Activated naive CD8-positive, alpha-beta T cell treated with anti-CD3 and anti-CD28 coated beads, Interleukin-2, amount 50 U/mL, for 24 hours (primary cell): ENCODE measurements around the gene IFNA14.
A peak's percentile ranks its signal among the peaks of the same experiment; 100 is the strongest.

Experiments used
- ATAC-seq: fragments of 150-1000 bp; cut with Tn5 transposase; one replicate; pipeline ENCODE4 v1.10.0; 2021
- DNase-seq: peaks from one replicate; pipeline ENCODE4 v3.0.0; 2021
- H3K27ac Mint-ChIP-seq: one replicate; pipeline ENCODE4 v1.8.0; 2021; ENCODE audit warnings: mild to moderate bottlenecking, mixed read lengths
- H3K27me3 Mint-ChIP-seq: one replicate; pipeline ENCODE4 v1.8.0; 2021; ENCODE audit warnings: mixed read lengths
- H3K36me3 Mint-ChIP-seq: one replicate; pipeline ENCODE4 v1.8.0; 2021; ENCODE audit warnings: low read depth, mixed read lengths
- H3K4me1 Mint-ChIP-seq: one replicate; pipeline ENCODE4 v1.8.0; 2021; ENCODE audit warnings: mixed read lengths
- H3K4me3 Mint-ChIP-seq: one replicate; pipeline ENCODE4 v1.8.0; 2021; ENCODE audit warnings: mild to moderate bottlenecking, moderate library complexity, mixed read lengths
- H3K9me3 Mint-ChIP-seq: one replicate; pipeline ENCODE4 v1.8.0; 2021; ENCODE audit warnings: mixed read lengths

Gene IFNA14

DNA sequence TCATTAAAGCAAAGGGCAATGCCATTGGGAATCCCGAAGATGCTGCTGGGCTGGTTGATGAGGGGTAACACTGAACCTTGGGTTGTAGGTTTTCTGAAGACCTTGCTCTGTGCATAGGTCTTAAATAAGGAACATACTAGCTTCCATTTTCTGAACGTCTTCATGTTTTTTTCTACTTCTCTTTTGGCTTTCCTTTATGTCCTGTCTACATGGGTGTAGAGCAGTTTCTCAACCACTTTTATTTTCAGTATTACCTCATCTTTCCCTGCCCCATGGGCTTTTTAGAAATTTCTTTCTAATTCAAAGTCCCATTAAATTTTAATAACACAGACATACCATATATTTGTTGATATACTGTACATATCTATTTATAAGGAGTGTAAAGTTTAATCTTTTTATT, at the start of gene IFNA14:
TSS of gene IFNA14 (minus strand) at position 95 of the 400 bp plus-strand sequence. CDS start at position 25, 70 bp downstream.
- ATAC-seq (no peak), DNase-seq (no peak)
- peaks cover 6% of the 10 kb centered on the region for H3K4me1 Mint-ChIP-seq
- no peaks in the 10 kb centered on the region for H3K9me3 Mint-ChIP-seq
- no peak within 1 kb of the TSS for H3K27ac Mint-ChIP-seq
- H3K4me3 Mint-ChIP-seq = no peak within 1 kb of the TSS
- H3K27me3 Mint-ChIP-seq = peaks cover 9% of the 10 kb centered on the region
- no peaks in the 10 kb centered on the region for H3K36me3 Mint-ChIP-seq

DNA sequence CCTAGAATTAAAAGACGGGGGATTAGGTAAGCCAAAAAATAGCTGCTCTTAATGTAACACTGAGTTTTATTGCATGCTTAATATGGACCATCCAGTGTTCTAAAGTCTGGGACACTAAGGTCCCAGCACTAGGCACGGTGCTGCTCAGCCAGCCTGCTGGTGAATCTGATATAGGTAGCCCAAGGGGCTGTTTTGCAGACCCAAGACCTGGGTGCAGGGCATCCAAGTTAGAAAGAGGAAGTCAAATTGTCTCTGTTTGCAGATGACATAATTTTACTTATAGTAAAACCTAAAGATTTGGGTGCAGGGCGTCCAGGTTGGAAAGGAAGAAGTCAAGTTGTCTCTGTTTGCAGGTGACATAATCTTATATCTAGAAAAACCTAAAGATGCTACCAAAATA, 47.5 kb upstream of the IFNA14 start:
- H3K36me3 Mint-ChIP-seq = no peaks in the 10 kb centered on the region
- H3K4me1 Mint-ChIP-seq = no peaks in the 10 kb centered on the region
- H3K27me3 Mint-ChIP-seq = peaks cover 15% of the 10 kb centered on the region
- no peak overlapping the region for H3K27ac Mint-ChIP-seq
- no peak for DNase-seq
- no peak for ATAC-seq
- no peaks in the 10 kb centered on the region for H3K9me3 Mint-ChIP-seq
- H3K4me3 Mint-ChIP-seq = no peak overlapping the region

DNA sequence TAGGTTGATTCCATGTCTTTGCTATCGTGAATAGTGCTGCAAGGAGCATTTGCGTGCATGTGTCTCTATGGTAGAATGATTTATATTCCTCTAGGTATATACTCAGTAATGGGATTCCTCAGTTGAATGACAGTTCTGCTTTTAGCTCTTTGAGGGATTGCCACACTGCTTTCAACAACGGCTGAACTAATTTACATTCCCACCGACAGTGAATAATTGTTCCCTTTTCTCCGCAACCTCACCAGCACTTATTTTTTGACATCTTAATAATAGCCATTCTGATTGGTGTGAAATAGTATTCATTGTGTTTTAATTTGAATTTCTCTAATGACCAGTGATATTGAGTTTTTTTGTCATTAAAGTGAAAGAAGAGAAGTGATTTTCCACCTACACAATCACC, 46.9 kb upstream of the IFNA14 start:
- Mint-ChIP-seq H3K27ac (no peak overlapping the region), H3K27me3 (peaks cover 16% of the 10 kb centered on the region), H3K4me1 (no peaks in the 10 kb centered on the region), H3K4me3 (no peak overlapping the region), H3K9me3 (no peaks in the 10 kb centered on the region), H3K36me3 (no peaks in the 10 kb centered on the region)
- DNase-seq = no peak
- no peak for ATAC-seq

DNA sequence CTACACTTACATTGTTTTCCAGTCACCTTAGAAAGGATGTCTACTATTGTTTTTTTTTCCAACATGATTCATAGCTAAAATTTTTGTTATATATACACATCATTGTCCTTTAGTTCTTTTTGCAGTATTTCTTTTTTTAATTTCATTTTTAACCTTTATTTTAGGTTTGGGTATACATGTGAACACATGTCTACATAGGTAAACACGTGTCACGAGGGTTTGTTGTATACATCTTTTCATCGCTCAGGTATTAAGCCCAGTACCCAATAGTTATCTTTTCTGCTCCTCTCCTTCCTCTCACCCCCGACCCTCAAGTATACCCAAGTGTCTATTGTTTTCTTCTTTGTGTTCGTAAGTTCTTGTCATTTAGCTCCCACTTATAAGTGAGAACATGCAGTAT, 46.3 kb upstream of the IFNA14 start:
- no peak for DNase-seq
- Mint-ChIP-seq H3K4me3 (no peak overlapping the region), H3K36me3 (no peaks in the 10 kb centered on the region), H3K27me3 (peaks cover 17% of the 10 kb centered on the region), H3K9me3 (no peaks in the 10 kb centered on the region), H3K27ac (no peak overlapping the region), H3K4me1 (no peaks in the 10 kb centered on the region)
- ATAC-seq = no peak

DNA sequence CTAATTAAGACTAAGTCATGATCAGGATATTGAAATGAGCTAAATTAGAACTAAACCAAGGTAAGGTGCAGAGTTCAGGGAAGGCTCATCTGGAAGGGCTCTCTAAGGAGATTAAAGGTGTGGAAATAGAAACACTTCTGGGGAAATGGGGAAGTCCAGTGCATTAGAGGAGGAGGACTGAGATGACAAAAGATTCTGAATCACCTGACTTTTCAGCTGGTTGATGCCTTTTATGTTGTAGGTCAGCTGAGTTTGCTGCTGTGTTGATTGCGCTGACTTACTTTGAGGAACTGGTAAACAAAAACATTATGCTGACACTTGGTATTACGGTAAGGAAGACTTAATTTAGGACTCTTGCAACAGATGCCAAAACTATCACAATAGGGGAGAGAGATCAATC, 41.5 kb upstream of the IFNA14 start:
- Mint-ChIP-seq H3K9me3 (no peaks in the 10 kb centered on the region), H3K27ac (no peak overlapping the region), H3K27me3 (peaks cover 12% of the 10 kb centered on the region), H3K4me3 (no peak overlapping the region), H3K36me3 (no peaks in the 10 kb centered on the region), H3K4me1 (no peaks in the 10 kb centered on the region)
- ATAC-seq = no peak
- no peak for DNase-seq

DNA sequence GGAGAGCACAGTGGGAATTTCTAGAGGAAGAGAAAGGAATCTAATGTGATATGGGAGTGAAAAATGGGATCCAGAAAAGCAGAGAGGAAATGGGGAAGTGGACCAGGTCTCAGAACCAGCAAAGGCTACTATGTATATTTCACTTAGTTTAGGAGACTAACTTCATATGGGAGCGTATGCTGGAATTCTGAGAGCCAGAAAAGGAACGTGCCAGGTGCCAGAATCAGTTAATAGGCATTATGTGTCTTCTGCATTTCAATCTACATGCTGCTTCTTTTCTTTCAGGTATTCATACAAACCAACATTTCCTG, 28.5 kb upstream of the IFNA14 start:
- DNase-seq = no peak
- no peak overlapping the region for H3K27ac Mint-ChIP-seq
- H3K27me3 Mint-ChIP-seq = peaks cover 21% of the 10 kb centered on the region
- H3K9me3 Mint-ChIP-seq = no peaks in the 10 kb centered on the region
- no peak overlapping the region for H3K4me3 Mint-ChIP-seq
- ATAC-seq = no peak
- no peaks in the 10 kb centered on the region for H3K36me3 Mint-ChIP-seq
- H3K4me1 Mint-ChIP-seq = peaks cover 3% of the 10 kb centered on the region

DNA sequence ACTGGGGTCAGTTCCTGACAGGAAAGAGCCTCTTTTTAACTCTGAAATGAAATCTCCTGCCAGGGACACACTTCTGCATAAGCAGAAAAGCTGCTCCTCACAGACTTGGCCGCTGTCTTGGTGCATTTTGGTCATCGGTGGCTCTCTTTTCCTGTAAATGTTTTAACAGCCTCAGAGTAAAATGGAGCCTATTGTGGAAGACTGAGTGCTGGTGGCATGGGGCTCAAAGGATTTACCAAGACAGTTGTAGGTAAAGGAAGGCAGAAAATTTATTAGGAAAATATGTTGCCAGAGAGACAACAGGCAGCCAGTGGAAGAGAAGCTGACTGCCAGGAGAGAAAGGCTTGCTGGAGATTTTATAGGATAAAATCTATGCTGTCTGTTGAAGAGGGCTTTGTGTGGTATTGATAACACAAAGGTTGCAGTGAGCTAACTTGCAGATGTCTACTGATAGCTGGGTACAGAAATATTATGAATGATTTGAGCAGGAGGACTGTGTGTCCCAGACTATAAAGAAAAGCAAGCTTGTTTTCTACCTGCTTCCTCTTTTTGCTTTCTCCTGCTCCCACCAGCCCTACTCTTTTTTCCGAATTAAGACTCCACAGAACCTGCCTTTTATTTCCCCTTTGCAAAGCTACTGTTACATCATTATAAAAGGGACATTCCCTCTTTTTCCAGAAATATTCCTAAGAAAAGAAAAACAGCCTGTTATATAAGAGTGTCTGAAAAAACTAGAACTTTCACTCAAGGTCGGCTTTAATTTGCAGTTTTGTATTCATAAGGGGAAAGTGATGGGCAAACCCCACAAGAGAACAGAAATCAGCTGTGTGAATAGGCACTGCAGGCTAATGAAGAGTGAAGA, 27.9 kb upstream of the IFNA14 start:
- DNase-seq (no peak), ATAC-seq (no peak)
- peaks cover 16% of the 10 kb centered on the region for H3K27me3 Mint-ChIP-seq
- no peaks in the 10 kb centered on the region for H3K36me3 Mint-ChIP-seq
- no peak overlapping the region for H3K4me3 Mint-ChIP-seq
- no peak overlapping the region for H3K27ac Mint-ChIP-seq
- peaks cover 3% of the 10 kb centered on the region for H3K4me1 Mint-ChIP-seq
- no peaks in the 10 kb centered on the region for H3K9me3 Mint-ChIP-seq

DNA sequence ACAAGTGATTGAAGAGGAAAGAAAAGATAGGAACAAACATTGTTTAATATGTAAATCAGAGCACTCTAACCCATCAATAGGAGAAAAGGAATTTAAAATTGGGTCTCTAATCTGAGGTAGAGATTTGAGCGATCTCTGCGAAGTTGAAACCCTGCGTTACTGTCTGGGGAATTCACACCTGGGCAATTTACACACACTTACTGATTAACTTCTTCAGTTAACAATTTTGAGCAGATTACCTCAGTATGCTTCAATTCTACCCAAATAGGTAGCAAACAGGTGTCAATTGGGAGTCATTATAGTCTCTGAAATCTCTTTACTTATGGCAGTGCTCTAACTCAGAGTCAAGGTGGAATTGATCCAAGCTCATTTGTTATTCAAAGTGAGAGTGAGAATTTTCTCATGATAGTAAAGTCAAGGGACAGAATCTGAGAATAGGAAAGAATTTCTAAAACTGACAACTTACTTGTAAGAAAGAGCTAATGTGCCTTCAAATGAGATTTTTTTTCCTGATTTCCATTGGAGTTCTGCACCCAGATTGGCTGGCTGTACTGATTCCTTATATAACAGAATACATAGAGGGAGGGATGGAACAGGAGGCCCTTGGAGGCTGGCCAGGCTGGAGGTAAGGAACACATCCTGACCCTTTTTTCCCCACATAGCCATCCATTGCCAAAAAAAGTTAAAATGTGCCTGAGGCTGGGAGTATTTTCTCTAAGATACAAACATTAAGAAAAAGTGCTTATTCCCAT, 27.1 kb upstream of the IFNA14 start:
- peaks cover 3% of the 10 kb centered on the region for H3K4me1 Mint-ChIP-seq
- peaks cover 16% of the 10 kb centered on the region for H3K27me3 Mint-ChIP-seq
- H3K36me3 Mint-ChIP-seq = no peaks in the 10 kb centered on the region

DNA sequence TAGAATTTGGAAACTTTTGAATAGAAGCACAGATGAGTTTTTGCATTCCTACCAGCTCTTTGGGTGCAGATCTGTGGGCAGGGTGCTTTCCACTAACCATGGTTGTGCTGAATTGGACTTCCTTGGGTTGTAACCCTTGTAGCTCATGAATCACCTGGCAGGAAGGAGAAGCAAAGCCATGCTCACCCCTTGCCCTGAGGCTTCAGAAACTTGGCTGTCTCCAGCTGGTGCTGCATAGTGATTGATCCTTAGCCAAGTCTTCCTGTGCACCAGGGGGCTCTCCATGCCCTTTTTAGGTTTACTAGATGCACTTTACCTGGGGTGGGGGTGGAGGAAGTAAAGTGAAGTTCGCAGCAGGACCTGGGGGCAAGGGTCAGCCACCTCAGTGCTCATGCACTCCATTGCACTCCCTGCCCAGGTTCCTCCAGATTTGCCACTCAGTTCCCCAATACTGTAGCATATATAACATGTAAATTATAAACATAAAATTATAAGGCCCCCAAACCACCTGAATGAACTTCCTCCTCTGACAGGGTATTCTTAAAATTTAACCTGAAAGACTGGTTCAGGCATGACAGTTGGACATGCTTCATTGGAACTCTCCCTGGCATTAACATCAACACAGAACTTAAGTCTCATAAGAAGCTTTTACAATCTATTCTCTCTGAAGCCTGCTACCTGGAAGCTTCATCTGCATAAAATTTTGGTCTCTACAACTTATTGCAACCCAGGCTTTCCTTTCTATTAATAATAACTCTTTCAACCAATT, 25.8 kb upstream of the IFNA14 start:
- Mint-ChIP-seq H3K4me1 (peaks cover 3% of the 10 kb centered on the region), H3K27ac (no peak overlapping the region), H3K27me3 (peaks cover 10% of the 10 kb centered on the region), H3K36me3 (no peaks in the 10 kb centered on the region), H3K9me3 (no peaks in the 10 kb centered on the region), H3K4me3 (no peak overlapping the region)
- no peak for DNase-seq
- no peak for ATAC-seq

More for the DNA sequence above, 27.1 kb upstream of the IFNA14 start:
- no peak overlapping the region for H3K27ac Mint-ChIP-seq
- DNase-seq (no peak), ATAC-seq (no peak)
- H3K4me3 Mint-ChIP-seq = no peak overlapping the region
- no peaks in the 10 kb centered on the region for H3K9me3 Mint-ChIP-seq

DNA sequence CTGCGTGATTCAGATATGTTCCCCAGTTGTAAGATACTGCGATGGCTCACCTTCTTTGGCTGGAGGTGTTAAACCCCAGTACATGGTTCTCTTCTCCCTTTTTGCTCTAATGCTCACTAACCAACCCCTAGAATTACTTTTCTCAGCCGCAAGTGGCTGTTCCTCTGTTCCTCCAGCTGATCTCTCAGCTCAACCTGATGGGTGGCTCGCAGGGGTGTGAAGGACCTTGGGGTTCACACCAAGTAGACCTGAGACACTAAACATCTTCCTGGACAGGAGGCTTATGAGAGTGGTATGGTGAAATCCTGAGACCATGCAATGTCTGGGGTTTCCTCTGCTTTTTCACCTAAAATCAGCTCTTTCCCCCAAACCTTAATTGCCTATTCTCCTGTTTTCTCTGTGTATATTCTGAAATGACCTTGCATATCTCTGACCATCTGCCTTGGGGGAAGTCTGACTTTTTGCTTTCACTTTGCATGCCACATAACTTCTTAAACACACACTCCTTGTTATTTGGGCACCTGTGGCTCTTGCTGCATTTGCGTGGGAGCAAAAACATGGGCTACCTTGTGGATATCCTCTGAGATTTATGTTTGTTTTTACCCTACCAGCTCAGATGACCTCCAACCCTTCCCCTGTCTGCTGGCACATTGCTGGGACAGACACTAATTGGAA, 15.9 kb upstream of the IFNA14 start:
- Mint-ChIP-seq H3K4me3 (no peak overlapping the region), H3K9me3 (no peaks in the 10 kb centered on the region), H3K4me1 (peaks cover 4% of the 10 kb centered on the region), H3K27me3 (peaks cover 7% of the 10 kb centered on the region), H3K36me3 (no peaks in the 10 kb centered on the region), H3K27ac (no peak overlapping the region)
- no peak for DNase-seq
- no peak for ATAC-seq

DNA sequence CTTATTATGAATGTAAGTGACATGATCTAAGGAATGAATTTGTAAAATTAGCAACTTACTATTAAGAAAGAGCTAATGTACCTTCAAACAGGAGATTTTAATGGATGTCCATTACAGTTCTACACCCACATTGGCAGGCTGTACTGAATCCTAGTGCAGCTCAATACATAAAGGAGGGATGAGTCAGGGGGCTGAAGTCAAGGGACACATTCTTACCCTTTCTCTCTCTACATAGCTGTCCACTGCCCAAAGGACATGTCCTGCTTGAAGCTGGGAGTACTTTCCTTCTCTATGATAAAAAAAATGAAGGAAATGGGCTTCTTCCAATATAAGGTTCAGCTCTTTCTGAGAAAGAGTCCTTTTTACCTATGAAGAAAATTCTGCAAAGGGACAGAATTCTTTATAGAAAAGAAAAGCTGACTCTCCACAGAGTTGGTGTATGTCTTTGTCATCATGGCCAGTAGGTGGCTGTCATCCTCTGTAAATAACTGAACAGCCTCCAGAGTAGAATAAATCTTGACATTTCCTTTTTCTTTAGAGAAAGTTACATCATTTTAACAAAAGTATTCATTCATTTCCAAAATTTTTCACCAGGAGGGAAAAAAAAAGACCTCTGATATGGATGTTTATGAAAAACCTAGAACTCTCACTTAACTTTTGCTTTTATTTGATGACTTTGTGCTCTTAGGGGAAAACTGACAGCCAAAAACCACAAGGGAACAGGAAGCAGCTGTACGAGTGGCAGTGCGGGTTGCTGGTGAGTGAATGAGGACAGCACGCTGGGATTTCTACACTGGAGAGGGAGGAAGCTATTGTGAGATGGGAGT, 13.1 kb upstream of the IFNA14 start:
- no peak for DNase-seq

DNA sequence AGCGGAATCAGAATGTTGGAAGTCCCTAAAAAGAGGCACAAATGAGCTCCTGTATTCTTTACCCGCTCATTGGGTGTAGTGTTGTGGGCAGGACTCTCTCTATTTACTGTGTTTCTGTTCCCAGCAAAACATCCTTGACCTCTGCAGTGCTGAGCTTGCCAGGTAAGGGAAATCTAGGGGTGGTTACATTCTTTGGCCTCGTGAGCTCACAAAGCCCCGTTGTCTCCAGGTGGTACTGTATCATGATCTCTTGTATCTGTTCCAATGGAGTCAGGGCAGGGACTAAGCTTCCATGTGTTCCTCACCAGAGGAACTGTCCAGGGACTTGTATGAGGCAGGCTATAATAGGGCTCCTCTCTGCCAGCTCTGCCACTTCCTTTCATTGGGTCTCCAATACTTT, 11.8 kb upstream of the IFNA14 start:
- Mint-ChIP-seq H3K4me3 (no peak overlapping the region), H3K27me3 (peaks cover 7% of the 10 kb centered on the region), H3K36me3 (no peaks in the 10 kb centered on the region), H3K9me3 (no peaks in the 10 kb centered on the region), H3K4me1 (peaks cover 4% of the 10 kb centered on the region), H3K27ac (no peak overlapping the region)
- no peak for ATAC-seq
- DNase-seq = no peak

More for the DNA sequence above, 13.1 kb upstream of the IFNA14 start:
- H3K36me3 Mint-ChIP-seq = no peaks in the 10 kb centered on the region
- peaks cover 7% of the 10 kb centered on the region for H3K27me3 Mint-ChIP-seq
- no peak overlapping the region for H3K4me3 Mint-ChIP-seq
- no peaks in the 10 kb centered on the region for H3K9me3 Mint-ChIP-seq
- ATAC-seq = peak; percentile 71
- peaks cover 4% of the 10 kb centered on the region for H3K4me1 Mint-ChIP-seq
- no peak overlapping the region for H3K27ac Mint-ChIP-seq

DNA sequence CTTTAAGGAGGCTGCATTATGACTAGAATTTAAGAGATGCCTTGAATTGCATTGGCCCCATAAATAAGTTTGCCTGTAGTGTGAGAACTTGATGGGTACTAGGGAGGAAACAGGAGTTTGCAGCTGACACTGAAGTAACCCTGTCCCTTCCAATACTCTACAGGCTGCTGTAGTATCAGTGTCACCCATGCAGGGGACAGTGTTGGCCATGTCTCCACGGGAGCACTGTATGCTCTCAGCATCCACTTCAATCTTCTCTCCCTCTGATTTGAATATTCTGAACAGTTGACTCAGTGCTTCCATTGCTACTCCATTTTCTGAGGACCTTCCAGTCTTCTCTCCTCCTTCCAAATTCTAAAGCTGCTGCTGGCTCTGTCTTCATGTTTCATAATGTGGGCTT, 11.4 kb upstream of the IFNA14 start:
- no peak overlapping the region for H3K4me3 Mint-ChIP-seq
- ATAC-seq (peak; percentile 33), DNase-seq (no peak)
- H3K4me1 Mint-ChIP-seq = peaks cover 4% of the 10 kb centered on the region
- no peak overlapping the region for H3K27ac Mint-ChIP-seq
- H3K27me3 Mint-ChIP-seq = peaks cover 7% of the 10 kb centered on the region
- no peaks in the 10 kb centered on the region for H3K9me3 Mint-ChIP-seq
- H3K36me3 Mint-ChIP-seq = no peaks in the 10 kb centered on the region

DNA sequence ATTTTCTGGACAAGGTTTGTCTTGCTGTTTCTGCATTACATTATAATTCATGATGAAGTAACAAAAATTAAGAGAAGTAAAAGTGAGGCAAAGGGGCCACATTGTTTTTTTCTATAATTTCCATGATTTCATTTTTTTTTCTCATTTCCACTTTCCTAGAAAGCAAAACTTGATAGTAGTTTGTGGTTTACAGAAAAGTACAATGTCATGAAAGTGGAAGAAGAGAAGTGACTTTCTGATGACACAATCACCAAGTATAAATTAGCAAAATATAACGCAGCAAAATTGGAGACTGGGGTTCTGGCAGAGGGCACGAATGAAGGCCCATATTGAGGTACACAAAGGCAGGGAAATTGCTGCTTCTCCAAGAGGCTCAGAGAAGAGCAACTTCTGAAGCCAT, 5.0 kb upstream of the IFNA14 start:
- H3K27ac Mint-ChIP-seq = no peak overlapping the region
- ATAC-seq (no peak), DNase-seq (no peak)
- no peaks in the 10 kb centered on the region for H3K36me3 Mint-ChIP-seq
- peaks cover 2% of the 10 kb centered on the region for H3K4me1 Mint-ChIP-seq
- peaks cover 8% of the 10 kb centered on the region for H3K27me3 Mint-ChIP-seq
- no peak overlapping the region for H3K4me3 Mint-ChIP-seq
- no peaks in the 10 kb centered on the region for H3K9me3 Mint-ChIP-seq
